ENCODE results near the gene SLC35A3.
"Not testable (repeated sequence)": the region's sequence is repeated elsewhere in the genome, so short reads cannot be mapped to it uniquely, and the experiment has no call there.

Gene SLC35A3

GRCh38 chr1:99975529-99975928 lies 5.7 kb downstream of the SLC35A3 start:
- no peak for TF ChIP-seq CTCF (IDR thresholded peaks at IDR 0.05; ENCODE audit: borderline replicate concordance, control extremely low read depth, extremely low read depth, insufficient read depth, missing control alignments)
- no peak for DNase-seq (ENCODE audit: low spot score)
- in situ Hi-C loops (cut with MboI; ENCODE audit: low sequenced_read_pairs, unreplicated experiment) = no loop called here

GRCh38 chr1:99977326-99977725 lies 7.5 kb downstream of the SLC35A3 start:
- in situ Hi-C loops (cut with MboI; ENCODE audit: low sequenced_read_pairs, unreplicated experiment) = not testable (repeated sequence)

GRCh38 chr1:99978218-99978617 lies 8.4 kb downstream of the SLC35A3 start:
- in situ Hi-C loops (cut with MboI; ENCODE audit: low sequenced_read_pairs, unreplicated experiment) = no loop called here
- TF ChIP-seq CTCF (IDR thresholded peaks at IDR 0.05; ENCODE audit: borderline replicate concordance, control extremely low read depth, extremely low read depth, insufficient read depth, missing control alignments) = no peak
- no peak for DNase-seq (ENCODE audit: low spot score)

More at GRCh38 chr1:99977326-99977725, 7.5 kb downstream of the SLC35A3 start:
- DNase-seq (ENCODE audit: low spot score) = not testable (repeated sequence)

- in situ Hi-C loops (cut with MboI; ENCODE audit: low sequenced_read_pairs, unreplicated experiment) = no loop called here
- no peak for TF ChIP-seq CTCF (IDR thresholded peaks at IDR 0.05; ENCODE audit: borderline replicate concordance, control extremely low read depth, extremely low read depth, insufficient read depth, missing control alignments)
- no peak for DNase-seq (ENCODE audit: low spot score)
Observed at GRCh38 chr1:99979091-99979490, 9.3 kb downstream of the SLC35A3 start.

GRCh38 chr1:99980928-99981327 lies 11.1 kb downstream of the SLC35A3 start:
- no peak for DNase-seq (ENCODE audit: low spot score)
- TF ChIP-seq CTCF (IDR thresholded peaks at IDR 0.05; ENCODE audit: borderline replicate concordance, control extremely low read depth, extremely low read depth, insufficient read depth, missing control alignments) = no peak
- in situ Hi-C loops (cut with MboI; ENCODE audit: low sequenced_read_pairs, unreplicated experiment) = no loop called here

GRCh38 chr1:99986656-99987225 lies 16.9 kb downstream of the SLC35A3 start:
- no peak for TF ChIP-seq CTCF (IDR thresholded peaks at IDR 0.05; ENCODE audit: borderline replicate concordance, control extremely low read depth, extremely low read depth, insufficient read depth, missing control alignments)
- in situ Hi-C loops (cut with MboI; ENCODE audit: low sequenced_read_pairs, unreplicated experiment) = no loop called here
- DNase-seq (ENCODE audit: low spot score) = no peak

GRCh38 chr1:99988210-99988765 lies 18.5 kb downstream of the SLC35A3 start:
- DNase-seq (ENCODE audit: low spot score) = no peak
- in situ Hi-C loops (cut with MboI; ENCODE audit: low sequenced_read_pairs, unreplicated experiment) = no loop called here
- TF ChIP-seq CTCF (IDR thresholded peaks at IDR 0.05; ENCODE audit: borderline replicate concordance, control extremely low read depth, extremely low read depth, insufficient read depth, missing control alignments) = no peak
